PC-9 (cell line): ENCODE results near the gene EFCAB7. TPM values are rescaled to one million over a fixed set of nuclear protein-coding genes. Genes with fewer than 3 reads are reported as not detected.

Experiments used
- BruUV-seq: library from RNA; stranded (reverse); fragments of 400-500 nt; replicated peaks from 2 replicates; lab custom pipeline; 2021; lab: Mats Ljungman, UMichigan
- CTCF ChIA-PET: fragments of 300-600 bp; sonication (Branson Sonifier 250); formaldehyde crosslinking; loops from one replicate; lab custom pipeline; 2022; ENCODE audit warnings: antibody characterized with exemption; lab: Charles Lee
- POLR2A ChIA-PET: fragments of 300-600 bp; sonication (Branson Sonifier 250); formaldehyde crosslinking; loops from one replicate; lab custom pipeline; 2022; ENCODE audit warnings: antibody characterized with exemption; ENCODE audit not compliant: unreplicated experiment; lab: Charles Lee
- DNase-seq, 2 experiments: peaks; one replicate each; pipeline versions ENCODE4 v3.0.0 to v3.0.0-alpha.2; 2015 to 2022; ENCODE audit warnings: mixed read lengths in 1 of 2
- H2AFZ ChIP-seq: fragments of 200-600 bp; sonication (generic); 2 replicates; pipeline ENCODE4 v1.8.1; 2017; ENCODE audit warnings: antibody characterized with exemption
- H3F3A ChIP-seq: fragments of 200-600 bp; sonication (generic); 2 replicates; pipeline ENCODE4 v1.8.1; 2017; ENCODE audit warnings: antibody characterized with exemption, mild to moderate bottlenecking, low read depth; ENCODE audit not compliant: insufficient read depth
- H3K27ac ChIP-seq: fragments of 200-600 bp; sonication (generic); 2 replicates; pipeline ENCODE4 v1.6.1; 2016; ENCODE audit warnings: mixed run types
- H3K27me3 ChIP-seq: fragments of 200-600 bp; sonication (generic); 2 replicates; pipeline ENCODE4 v1.6.1; 2016; ENCODE audit warnings: low read depth, mixed run types; ENCODE audit not compliant: insufficient read depth
- H3K36me3 ChIP-seq: fragments of 200-600 bp; sonication (generic); 2 replicates; pipeline ENCODE4 v1.6.1; 2016; ENCODE audit warnings: low read depth, mixed run types
- H3K4me1 ChIP-seq: fragments of 200-600 bp; sonication (generic); replicated peaks from 2 replicates; pipeline ENCODE4 v1.6.1; 2016; ENCODE audit warnings: mixed run types; ENCODE audit not compliant: insufficient read depth
- H3K4me2 ChIP-seq: fragments of 200-600 bp; sonication (generic); 2 replicates; pipeline ENCODE4 v1.6.1; 2017; ENCODE audit warnings: mixed run types
- H3K4me3 ChIP-seq: fragments of 200-600 bp; sonication (generic); 2 replicates; pipeline ENCODE4 v1.6.1; 2016; ENCODE audit warnings: mixed run types
- H3K79me2 ChIP-seq: fragments of 200-600 bp; sonication (generic); 2 replicates; pipeline ENCODE4 v1.6.1; 2017; ENCODE audit warnings: low read depth, mixed run types
- H3K9me2 ChIP-seq: fragments of 200-600 bp; sonication (generic); 2 replicates; pipeline ENCODE4 v1.8.1; 2017; ENCODE audit warnings: mild to moderate bottlenecking; ENCODE audit not compliant: insufficient read depth
- H3K9me3 ChIP-seq: fragments of 200-600 bp; sonication (generic); 2 replicates; pipeline ENCODE4 v1.8.1; 2016; ENCODE audit warnings: low read depth; ENCODE audit not compliant: insufficient read depth
- H4K20me1 ChIP-seq: fragments of 200-600 bp; sonication (generic); 2 replicates; pipeline ENCODE4 v1.8.1; 2017; ENCODE audit not compliant: insufficient read depth
- EZH2 ChIP-seq: fragments of 200-600 bp; sonication (generic); IDR thresholded peaks from 2 replicates; pipeline ENCODE4 v1.8.0; 2017; ENCODE audit warnings: antibody characterized with exemption, low read depth
- intact Hi-C: fragments of 100-400 bp; cut with micrococcal nuclease; formaldehyde crosslinking; loops from one replicate; pipeline ENCODE4 v1.10.0; 2022; ENCODE audit not compliant: unreplicated experiment
- total RNA-seq: library from RNA; stranded (reverse); gene quantifications from 2 replicates; pipeline ENCODE4 v1.2.3, GENCODE V29; 2021
- TF ChIP-seq, protein P1 (sequence below): fragments of 200-600 bp; sonication (generic); conservative IDR thresholded peaks from 2 replicates; pipeline ENCODE4 v1.6.1; 2017; ENCODE audit warnings: mixed run types, antibody characterized with exemption, mild to moderate bottlenecking, moderate library complexity

Gene EFCAB7
- total RNA-seq, 1 experiment from 2014 or later = 11.2 TPM

- DNase-seq = no peak
- Histone ChIP-seq H3K4me1 (no peaks in the 10 kb centered on the region; the same call in 1 of the 2 replicates), H3K36me3 (peaks cover 7% of the 10 kb centered on the region; the same call in 1 of the 2 replicates), H3K27me3 (no peaks in the 10 kb centered on the region), H3K79me2 (peaks cover 77% of the 10 kb centered on the region), H4K20me1 (no peaks in the 10 kb centered on the region), H3K4me3 (no peak overlapping the region), H3F3A (no peaks in the 10 kb centered on the region), H3K4me2 (no peak overlapping the region), H3K9me3 (no peaks in the 10 kb centered on the region), H3K27ac (no peak overlapping the region), H2AFZ (no peak overlapping the region), H3K9me2 (no peaks in the 10 kb centered on the region)
- CTCF ChIA-PET = no interaction called here
- POLR2A ChIA-PET = no interaction called here
- TF ChIP-seq, protein P1, sequence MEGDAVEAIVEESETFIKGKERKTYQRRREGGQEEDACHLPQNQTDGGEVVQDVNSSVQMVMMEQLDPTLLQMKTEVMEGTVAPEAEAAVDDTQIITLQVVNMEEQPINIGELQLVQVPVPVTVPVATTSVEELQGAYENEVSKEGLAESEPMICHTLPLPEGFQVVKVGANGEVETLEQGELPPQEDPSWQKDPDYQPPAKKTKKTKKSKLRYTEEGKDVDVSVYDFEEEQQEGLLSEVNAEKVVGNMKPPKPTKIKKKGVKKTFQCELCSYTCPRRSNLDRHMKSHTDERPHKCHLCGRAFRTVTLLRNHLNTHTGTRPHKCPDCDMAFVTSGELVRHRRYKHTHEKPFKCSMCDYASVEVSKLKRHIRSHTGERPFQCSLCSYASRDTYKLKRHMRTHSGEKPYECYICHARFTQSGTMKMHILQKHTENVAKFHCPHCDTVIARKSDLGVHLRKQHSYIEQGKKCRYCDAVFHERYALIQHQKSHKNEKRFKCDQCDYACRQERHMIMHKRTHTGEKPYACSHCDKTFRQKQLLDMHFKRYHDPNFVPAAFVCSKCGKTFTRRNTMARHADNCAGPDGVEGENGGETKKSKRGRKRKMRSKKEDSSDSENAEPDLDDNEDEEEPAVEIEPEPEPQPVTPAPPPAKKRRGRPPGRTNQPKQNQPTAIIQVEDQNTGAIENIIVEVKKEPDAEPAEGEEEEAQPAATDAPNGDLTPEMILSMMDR = no peak
- no TSS peak for BruUV-seq
- intact Hi-C loops = no loop called here
Measured at GRCh38 chr1:63601061-63601460, 77.7 kb downstream of the EFCAB7 start.

- H3K9me3 ChIP-seq = no peaks in the 10 kb centered on the region
- H4K20me1 ChIP-seq = no peaks in the 10 kb centered on the region
- DNase-seq = no peak
- peaks cover 73% of the 10 kb centered on the region for H3K79me2 ChIP-seq
- H3K36me3 ChIP-seq = peaks cover 7% of the 10 kb centered on the region; the same call in 1 of the 2 replicates
- H3K4me1 ChIP-seq = no peaks in the 10 kb centered on the region; the same call in 1 of the 2 replicates
- H3K27me3 ChIP-seq = no peaks in the 10 kb centered on the region
- H3K4me3 ChIP-seq = no peak overlapping the region
- no peak for TF ChIP-seq EZH2
- TF ChIP-seq, protein P1 = no peak
- ChIA-PET POLR2A (no interaction called here), CTCF (interaction anchor here (0.6 kb wide), 1 partner anchor 262 kb away, joined by 3 read pairs; no protein-coding TSS in a partner anchor)
- H3F3A ChIP-seq = no peaks in the 10 kb centered on the region
- intact Hi-C loops = no loop called here
- no peak overlapping the region for H2AFZ ChIP-seq
- no peak overlapping the region for H3K27ac ChIP-seq
- H3K4me2 ChIP-seq = no peak overlapping the region
- H3K9me2 ChIP-seq = no peaks in the 10 kb centered on the region
- no TSS peak for BruUV-seq
Measured at GRCh38 chr1:63601463-63601862, 78.1 kb downstream of the EFCAB7 start.

DNA sequence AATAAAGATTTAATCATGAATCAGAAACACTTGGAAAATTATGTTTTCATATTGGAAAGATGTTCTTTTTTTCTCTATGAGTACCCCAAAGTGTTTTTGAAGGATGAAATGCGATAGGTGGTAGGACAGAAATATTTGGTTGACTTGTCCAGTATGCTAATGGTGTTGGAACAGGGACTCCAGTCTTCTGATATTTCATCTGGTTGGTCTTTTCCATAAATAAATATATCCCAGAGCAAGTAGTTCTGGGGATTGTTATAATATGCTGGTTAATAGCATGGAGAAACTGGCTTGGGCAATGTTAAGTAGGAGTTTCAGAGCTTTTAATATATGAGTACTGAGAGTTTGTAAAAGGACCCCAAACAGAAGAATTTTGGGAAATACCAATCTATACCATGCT, 78.6 kb downstream of the EFCAB7 start:
- H3K9me3 ChIP-seq = no peaks in the 10 kb centered on the region
- no peaks in the 10 kb centered on the region for H3K9me2 ChIP-seq
- TF ChIP-seq, protein P1 = no peak
- TF ChIP-seq EZH2 = no peak
- H3K4me1 ChIP-seq = no peaks in the 10 kb centered on the region; the same call in 1 of the 2 replicates
- H3K79me2 ChIP-seq = peaks cover 69% of the 10 kb centered on the region
- DNase-seq = no peak
- H4K20me1 ChIP-seq = no peaks in the 10 kb centered on the region
- intact Hi-C loops = no loop called here
- ChIA-PET POLR2A (no interaction called here), CTCF (interaction anchor here (0.6 kb wide), 1 partner anchor 261 kb away, joined by 3 read pairs; no protein-coding TSS in a partner anchor)
- no peak overlapping the region for H3K4me2 ChIP-seq
- no peaks in the 10 kb centered on the region for H3F3A ChIP-seq
- no peak overlapping the region for H2AFZ ChIP-seq
- H3K4me3 ChIP-seq = no peak overlapping the region
- BruUV-seq = no TSS peak
- H3K27ac ChIP-seq = no peak overlapping the region
- H3K27me3 ChIP-seq = no peaks in the 10 kb centered on the region
- peaks cover 7% of the 10 kb centered on the region; the same call in 1 of the 2 replicates for H3K36me3 ChIP-seq
